ENCODE measurements around the gene CNKSR2. TPM values are rescaled to one million over a fixed set of nuclear protein-coding genes. Genes with fewer than 3 reads are reported as not detected.

CNKSR2 gene
- total RNA-seq, 1 experiment from 2014 or later = not detected

- Histone ChIP-seq H3K9ac (ENCODE audit: low read length) (no peak overlapping the region), H3K4me2 (ENCODE audit: low read length) (no peak overlapping the region), H3K4me1 (ENCODE audit: control insufficient read depth in 1 of 2, insufficient read depth in 2 of 2, low read length in 2 of 2) (no peaks in the 10 kb centered on the region), H3K36me3 (ENCODE audit: control insufficient read depth in 1 of 2, insufficient read depth in 2 of 2, low read length in 2 of 2) (no peaks in the 10 kb centered on the region), H3K27ac (ENCODE audit: low read depth, low read length) (no peak overlapping the region), H3K79me2 (ENCODE audit: insufficient read depth, low read length) (no peaks in the 10 kb centered on the region), H3K9me3 (ENCODE audit: control insufficient read depth in 1 of 2, insufficient read depth in 1 of 2, low read depth in 1 of 2, low read length in 2 of 2) (no peaks in the 10 kb centered on the region), H3K4me3 (replicated peaks in 1 of 2; ENCODE audit: low read depth in 1 of 2, low read length in 2 of 2) (no peak overlapping the region), H2AFZ (ENCODE audit: low read depth, low read length, poor library complexity, severe bottlenecking) (no peak overlapping the region), H3K9me2 (ENCODE audit: insufficient read depth) (no peaks in the 10 kb centered on the region), H4K20me1 (ENCODE audit: insufficient read depth) (no peaks in the 10 kb centered on the region), H3K27me3 (ENCODE audit: insufficient read depth, low read length) (no peaks in the 10 kb centered on the region)
- no peak for DNase-seq (ENCODE audit: low read depth, low spot score)
- ChIA-PET CTCF (no interaction called here), RAD21 (ENCODE audit: low non-redundant PET in 1 of 2, low total read pairs in 2 of 2, uncharacterized antibody in 2 of 2, unreplicated experiment in 2 of 2) (no interaction called here), POLR2A (no interaction called here)
- no peak for ATAC-seq
- BruUV-seq (replicated peaks) = no TSS peak
- TF ChIP-seq FOSL1 (IDR thresholded peaks at IDR 0.05; ENCODE audit: low read depth) (no peak), ZFX (IDR thresholded peaks at IDR 0.05) (no peak), CEBPB (IDR thresholded peaks at IDR 0.05; ENCODE audit: low read depth) (no peak), RAD21 (IDR thresholded peaks at IDR 0.05; ENCODE audit: low read depth) (no peak), ELF1 (IDR thresholded peaks at IDR 0.05; ENCODE audit: borderline replicate concordance, low read depth) (no peak), EGR1 (IDR thresholded peaks at IDR 0.05; ENCODE audit: low read depth) (no peak), POLR2A (IDR thresholded peaks at IDR 0.05; ENCODE audit: borderline replicate concordance, extremely low read depth, insufficient read depth, insufficient read length) (no peak), SP1 (IDR thresholded peaks at IDR 0.05; ENCODE audit: low read depth) (no peak), JUND (IDR thresholded peaks at IDR 0.05) (no peak), EZH2phosphoT487 (IDR thresholded peaks at IDR 0.05; ENCODE audit: borderline replicate concordance) (no peak), YY1 (IDR thresholded peaks at IDR 0.05; ENCODE audit: extremely low read depth, insufficient replicate concordance, low read depth, low read length) (no peak)
- TF ChIP-seq, protein P1, sequence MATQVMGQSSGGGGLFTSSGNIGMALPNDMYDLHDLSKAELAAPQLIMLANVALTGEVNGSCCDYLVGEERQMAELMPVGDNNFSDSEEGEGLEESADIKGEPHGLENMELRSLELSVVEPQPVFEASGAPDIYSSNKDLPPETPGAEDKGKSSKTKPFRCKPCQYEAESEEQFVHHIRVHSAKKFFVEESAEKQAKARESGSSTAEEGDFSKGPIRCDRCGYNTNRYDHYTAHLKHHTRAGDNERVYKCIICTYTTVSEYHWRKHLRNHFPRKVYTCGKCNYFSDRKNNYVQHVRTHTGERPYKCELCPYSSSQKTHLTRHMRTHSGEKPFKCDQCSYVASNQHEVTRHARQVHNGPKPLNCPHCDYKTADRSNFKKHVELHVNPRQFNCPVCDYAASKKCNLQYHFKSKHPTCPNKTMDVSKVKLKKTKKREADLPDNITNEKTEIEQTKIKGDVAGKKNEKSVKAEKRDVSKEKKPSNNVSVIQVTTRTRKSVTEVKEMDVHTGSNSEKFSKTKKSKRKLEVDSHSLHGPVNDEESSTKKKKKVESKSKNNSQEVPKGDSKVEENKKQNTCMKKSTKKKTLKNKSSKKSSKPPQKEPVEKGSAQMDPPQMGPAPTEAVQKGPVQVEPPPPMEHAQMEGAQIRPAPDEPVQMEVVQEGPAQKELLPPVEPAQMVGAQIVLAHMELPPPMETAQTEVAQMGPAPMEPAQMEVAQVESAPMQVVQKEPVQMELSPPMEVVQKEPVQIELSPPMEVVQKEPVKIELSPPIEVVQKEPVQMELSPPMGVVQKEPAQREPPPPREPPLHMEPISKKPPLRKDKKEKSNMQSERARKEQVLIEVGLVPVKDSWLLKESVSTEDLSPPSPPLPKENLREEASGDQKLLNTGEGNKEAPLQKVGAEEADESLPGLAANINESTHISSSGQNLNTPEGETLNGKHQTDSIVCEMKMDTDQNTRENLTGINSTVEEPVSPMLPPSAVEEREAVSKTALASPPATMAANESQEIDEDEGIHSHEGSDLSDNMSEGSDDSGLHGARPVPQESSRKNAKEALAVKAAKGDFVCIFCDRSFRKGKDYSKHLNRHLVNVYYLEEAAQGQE (IDR thresholded peaks at IDR 0.05; ENCODE audit: low read depth) = no peak
- TF ChIP-seq, protein P2, sequence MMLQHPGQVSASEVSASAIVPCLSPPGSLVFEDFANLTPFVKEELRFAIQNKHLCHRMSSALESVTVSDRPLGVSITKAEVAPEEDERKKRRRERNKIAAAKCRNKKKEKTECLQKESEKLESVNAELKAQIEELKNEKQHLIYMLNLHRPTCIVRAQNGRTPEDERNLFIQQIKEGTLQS (IDR thresholded peaks at IDR 0.05) = no peak
- intact Hi-C loops (cut with micrococcal nuclease) = no loop called here
Observed at GRCh38 chrX:21639775-21640174, 265.6 kb downstream of the CNKSR2 start.

Measured in HCT116 (cell line).